Measurements from ENCODE around the gene MISP. TPM values are rescaled to one million over a fixed set of nuclear protein-coding genes. Genes with fewer than 3 reads are reported as not detected.
A peak's percentile ranks its signal among the peaks of the same experiment; 100 is the strongest.

The MISP gene
- polyA plus RNA-seq, 2 of the 4 experiments (the other 2 are of a cell fraction) = 46.5 to 62.7 TPM

DNA sequence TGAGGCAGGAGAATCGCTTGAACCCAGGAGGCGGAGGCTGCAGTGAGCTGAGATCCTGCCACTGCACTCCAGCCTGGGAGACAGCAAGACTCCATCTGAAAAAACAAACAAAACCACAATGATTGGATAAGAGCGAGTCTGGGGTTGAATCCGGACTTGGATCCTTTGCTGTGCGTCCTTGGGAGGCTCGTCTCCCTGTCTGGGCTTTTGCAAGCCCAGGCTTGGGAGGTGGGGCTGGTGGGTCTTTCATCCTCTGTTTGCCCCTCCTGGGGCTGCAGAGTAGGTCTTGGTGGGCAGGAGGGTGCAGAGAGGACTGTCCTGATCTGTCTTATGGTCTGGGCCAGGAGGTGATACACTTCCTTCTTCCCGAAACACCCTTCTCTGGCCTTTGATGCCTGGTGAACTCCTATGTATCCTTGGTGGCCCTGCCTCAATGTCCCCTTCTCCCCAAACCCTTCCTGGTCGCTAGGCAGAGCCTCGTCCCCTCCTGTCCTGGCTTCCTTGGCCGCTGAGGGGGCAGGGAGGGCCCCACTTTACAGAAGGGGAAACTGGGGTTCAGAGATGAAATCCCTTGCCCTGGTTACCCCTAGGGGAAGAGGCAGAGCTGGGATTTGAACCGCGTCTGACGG, 25.3 kb upstream of the MISP start:
- H3K9me3 ChIP-seq = no peaks in the 10 kb centered on the region
- DNase-seq (ENCODE audit: low read depth in 1 of 2, low spot score in 1 of 2) (no peak), FAIRE-seq (no peak), ATAC-seq (no peak)
- ChIA-PET CTCF (no interaction called here), POLR2A (no interaction called here)
- H3K4me3 ChIP-seq = no peak overlapping the region
- no peaks in the 10 kb centered on the region for H3K4me1 ChIP-seq
- TF ChIP-seq CBX2 (IDR thresholded peaks at IDR 0.05; ENCODE audit: borderline replicate concordance, low read depth) = no peak
- TF ChIP-seq ZFP36 (IDR thresholded peaks at IDR 0.05; ENCODE audit: borderline replicate concordance, partially characterized antibody) = no peak
- no peak for TF ChIP-seq HOXB5 (CRISPR knock-in tag; IDR thresholded peaks at IDR 0.05)
- TF ChIP-seq NFE2L2 (conservative IDR thresholded peaks at IDR 0.05; ENCODE audit: low read length) = no peak
- TF ChIP-seq CEBPB (IDR thresholded peaks at IDR 0.05) = no peak
- TF ChIP-seq, protein P1, sequence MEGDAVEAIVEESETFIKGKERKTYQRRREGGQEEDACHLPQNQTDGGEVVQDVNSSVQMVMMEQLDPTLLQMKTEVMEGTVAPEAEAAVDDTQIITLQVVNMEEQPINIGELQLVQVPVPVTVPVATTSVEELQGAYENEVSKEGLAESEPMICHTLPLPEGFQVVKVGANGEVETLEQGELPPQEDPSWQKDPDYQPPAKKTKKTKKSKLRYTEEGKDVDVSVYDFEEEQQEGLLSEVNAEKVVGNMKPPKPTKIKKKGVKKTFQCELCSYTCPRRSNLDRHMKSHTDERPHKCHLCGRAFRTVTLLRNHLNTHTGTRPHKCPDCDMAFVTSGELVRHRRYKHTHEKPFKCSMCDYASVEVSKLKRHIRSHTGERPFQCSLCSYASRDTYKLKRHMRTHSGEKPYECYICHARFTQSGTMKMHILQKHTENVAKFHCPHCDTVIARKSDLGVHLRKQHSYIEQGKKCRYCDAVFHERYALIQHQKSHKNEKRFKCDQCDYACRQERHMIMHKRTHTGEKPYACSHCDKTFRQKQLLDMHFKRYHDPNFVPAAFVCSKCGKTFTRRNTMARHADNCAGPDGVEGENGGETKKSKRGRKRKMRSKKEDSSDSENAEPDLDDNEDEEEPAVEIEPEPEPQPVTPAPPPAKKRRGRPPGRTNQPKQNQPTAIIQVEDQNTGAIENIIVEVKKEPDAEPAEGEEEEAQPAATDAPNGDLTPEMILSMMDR (IDR thresholded peaks at IDR 0.05) = no peak
- TF ChIP-seq JUN (IDR thresholded peaks at IDR 0.05) = no peak
- no peak for TF ChIP-seq HOXB13 (CRISPR knock-in tag; IDR thresholded peaks at IDR 0.05; ENCODE audit: low read depth)
- TF ChIP-seq RAD21 (conservative IDR thresholded peaks at IDR 0.05 in 1 of 2, IDR thresholded peaks at IDR 0.05 in 1 of 2) = no peak
- TF ChIP-seq JUNB (IDR thresholded peaks at IDR 0.05) = no peak
- TF ChIP-seq, protein P2, sequence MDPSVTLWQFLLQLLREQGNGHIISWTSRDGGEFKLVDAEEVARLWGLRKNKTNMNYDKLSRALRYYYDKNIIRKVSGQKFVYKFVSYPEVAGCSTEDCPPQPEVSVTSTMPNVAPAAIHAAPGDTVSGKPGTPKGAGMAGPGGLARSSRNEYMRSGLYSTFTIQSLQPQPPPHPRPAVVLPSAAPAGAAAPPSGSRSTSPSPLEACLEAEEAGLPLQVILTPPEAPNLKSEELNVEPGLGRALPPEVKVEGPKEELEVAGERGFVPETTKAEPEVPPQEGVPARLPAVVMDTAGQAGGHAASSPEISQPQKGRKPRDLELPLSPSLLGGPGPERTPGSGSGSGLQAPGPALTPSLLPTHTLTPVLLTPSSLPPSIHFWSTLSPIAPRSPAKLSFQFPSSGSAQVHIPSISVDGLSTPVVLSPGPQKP (IDR thresholded peaks at IDR 0.05; ENCODE audit: low read depth, low read length) = no peak
- TF ChIP-seq ZNF302 (CRISPR knock-in tag; IDR thresholded peaks at IDR 0.05) = no peak
- no peak for TF ChIP-seq RFX5 (IDR thresholded peaks at IDR 0.05)
- TF ChIP-seq MAFK (IDR thresholded peaks at IDR 0.05; ENCODE audit: partially characterized antibody) = no peak
- TF ChIP-seq MAZ (IDR thresholded peaks at IDR 0.05; ENCODE audit: borderline replicate concordance, low read depth, low read length) = no peak
- TF ChIP-seq, protein P3, sequence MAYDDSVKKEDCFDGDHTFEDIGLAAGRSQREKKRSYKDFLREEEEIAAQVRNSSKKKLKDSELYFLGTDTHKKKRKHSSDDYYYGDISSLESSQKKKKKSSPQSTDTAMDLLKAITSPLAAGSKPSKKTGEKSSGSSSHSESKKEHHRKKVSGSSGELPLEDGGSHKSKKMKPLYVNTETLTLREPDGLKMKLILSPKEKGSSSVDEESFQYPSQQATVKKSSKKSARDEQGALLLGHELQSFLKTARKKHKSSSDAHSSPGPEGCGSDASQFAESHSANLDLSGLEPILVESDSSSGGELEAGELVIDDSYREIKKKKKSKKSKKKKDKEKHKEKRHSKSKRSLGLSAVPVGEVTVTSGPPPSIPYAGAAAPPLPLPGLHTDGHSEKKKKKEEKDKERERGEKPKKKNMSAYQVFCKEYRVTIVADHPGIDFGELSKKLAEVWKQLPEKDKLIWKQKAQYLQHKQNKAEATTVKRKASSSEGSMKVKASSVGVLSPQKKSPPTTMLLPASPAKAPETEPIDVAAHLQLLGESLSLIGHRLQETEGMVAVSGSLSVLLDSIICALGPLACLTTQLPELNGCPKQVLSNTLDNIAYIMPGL (CRISPR knock-in tag; IDR thresholded peaks at IDR 0.05; ENCODE audit: borderline replicate concordance) = no peak
- TF ChIP-seq CHD4 (IDR thresholded peaks at IDR 0.05; ENCODE audit: borderline replicate concordance) = no peak
- TF ChIP-seq BHLHE40 (IDR thresholded peaks at IDR 0.05; ENCODE audit: low read depth, low read length) = no peak
- TF ChIP-seq FOXS1 (CRISPR knock-in tag; IDR thresholded peaks at IDR 0.05) = no peak
- 73% methylated on average over 8 of the region's 13 CpGs for WGBS (ENCODE audit: missing lambda C conversion rate)
- no peak overlapping the region for H3K27ac ChIP-seq
- no peak overlapping the region for H3K4me2 ChIP-seq

DNA sequence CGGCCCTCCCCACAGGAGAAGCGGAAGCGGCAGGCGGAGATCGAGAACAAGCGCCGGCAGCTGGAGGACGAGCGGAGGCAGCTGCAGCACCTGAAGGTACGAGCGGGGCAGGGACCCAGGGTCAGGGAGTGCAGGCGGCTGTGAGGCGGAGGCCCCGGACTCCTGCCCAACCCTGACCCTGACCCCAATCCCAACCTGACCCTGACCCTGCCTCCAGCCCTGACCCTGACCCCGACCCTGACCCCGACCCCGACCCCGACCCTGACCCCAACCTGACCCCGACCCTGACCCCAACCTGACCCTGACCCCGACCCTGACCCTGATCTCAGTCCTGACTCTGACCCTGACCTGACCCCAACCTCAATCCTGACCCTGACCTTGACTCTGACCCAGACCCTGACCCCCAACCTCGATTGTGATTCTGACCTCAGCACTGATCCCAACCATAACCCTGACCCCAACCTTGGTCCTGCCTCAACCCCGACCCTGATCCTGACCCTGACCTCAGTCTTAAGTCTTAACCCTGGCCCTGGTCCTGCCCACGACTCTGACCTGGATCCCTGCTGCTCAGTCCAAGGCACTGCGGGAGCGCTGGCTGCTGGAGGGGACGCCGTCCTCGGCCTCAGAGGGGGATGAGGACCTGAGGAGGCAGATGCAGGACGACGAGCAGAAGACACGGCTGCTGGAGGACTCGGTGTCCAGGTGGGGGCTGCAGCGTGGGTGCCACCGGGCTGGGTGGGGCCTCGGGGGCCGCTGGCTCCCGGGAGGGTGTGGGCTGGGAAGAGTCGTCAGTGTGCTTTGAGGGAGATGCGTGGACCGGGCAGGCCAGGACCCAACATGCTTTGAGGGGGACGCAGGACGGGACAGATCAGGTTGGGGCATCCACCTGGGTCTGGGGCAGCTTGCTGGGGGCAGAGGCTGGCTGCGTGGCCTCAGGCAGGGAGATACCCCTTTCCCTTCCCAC, 23.6 kb upstream of the MISP start:
- no peak for FAIRE-seq
- H3K27ac ChIP-seq = no peak overlapping the region
- CTCF ChIA-PET = interaction anchor here (1.0 to 1.4 kb wide), 2 partner anchors 19 to 28 kb away, joined by 3 to 5 read pairs; no protein-coding TSS in a partner anchor
- TF ChIP-seq ESRRA (IDR thresholded peaks at IDR 0.05; ENCODE audit: borderline replicate concordance, low read length) (peak; percentile 97), HDAC2 (IDR thresholded peaks at IDR 0.05) (no peak), HOXB5 (CRISPR knock-in tag; IDR thresholded peaks at IDR 0.05) (no peak), CHD4 (IDR thresholded peaks at IDR 0.05; ENCODE audit: borderline replicate concordance) (no peak), ZC3H11A (IDR thresholded peaks at IDR 0.05) (no peak)
- TF ChIP-seq, protein P4, sequence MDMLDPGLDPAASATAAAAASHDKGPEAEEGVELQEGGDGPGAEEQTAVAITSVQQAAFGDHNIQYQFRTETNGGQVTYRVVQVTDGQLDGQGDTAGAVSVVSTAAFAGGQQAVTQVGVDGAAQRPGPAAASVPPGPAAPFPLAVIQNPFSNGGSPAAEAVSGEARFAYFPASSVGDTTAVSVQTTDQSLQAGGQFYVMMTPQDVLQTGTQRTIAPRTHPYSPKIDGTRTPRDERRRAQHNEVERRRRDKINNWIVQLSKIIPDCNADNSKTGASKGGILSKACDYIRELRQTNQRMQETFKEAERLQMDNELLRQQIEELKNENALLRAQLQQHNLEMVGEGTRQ (IDR thresholded peaks at IDR 0.05) = no peak
- TF ChIP-seq, protein P2 (IDR thresholded peaks at IDR 0.05; ENCODE audit: low read depth, low read length) = no peak
- TF ChIP-seq, protein P1 (IDR thresholded peaks at IDR 0.05) = no peak

More for the DNA sequence above, 23.6 kb upstream of the MISP start:
- POLR2A ChIA-PET = interaction anchor here (0.6 kb wide), 1 partner anchor 39 kb away, joined by 3 read pairs; no protein-coding TSS in a partner anchor
- ATAC-seq = peak; percentile 43 to 50; a peak in 4 of 6 replicates
- WGBS (ENCODE audit: missing lambda C conversion rate) = 77% methylated on average over 16 of the region's 43 CpGs
- H3K4me1 ChIP-seq = no peaks in the 10 kb centered on the region
- H3K9me3 ChIP-seq = no peaks in the 10 kb centered on the region
- H3K4me3 ChIP-seq = no peak overlapping the region
- no peak for DNase-seq (ENCODE audit: low read depth in 1 of 2, low spot score in 1 of 2)
- H3K4me2 ChIP-seq = no peak overlapping the region
